IMR-90 (cell line): Measurements from ENCODE around the gene GALNT17. TPM values are rescaled to one million over a fixed set of nuclear protein-coding genes. Genes with fewer than 3 reads are reported as not detected.

Experiments used
- ATAC-seq: fragments of 200-7000 bp; cut with Tn5 transposase; 2 replicates; pipeline ENCODE4 v1.9.1; 2020; ENCODE audit warnings: low read depth, mild to moderate bottlenecking, moderate library complexity
- BruUV-seq: library from RNA; stranded (reverse); fragments of 400-500 nt; replicated peaks from 2 replicates; lab custom pipeline; 2021; lab: Mats Ljungman, UMichigan
- CTCF ChIA-PET: fragments of 300-600 bp; formaldehyde crosslinking; extraction: SDS; loops from one replicate; lab custom pipeline; 2021; ENCODE audit warnings: antibody characterized with exemption; lab: Yijun Ruan, JAX
- POLR2A ChIA-PET: fragments of 300-600 bp; sonication (Branson Sonifier 250); formaldehyde crosslinking; loops from one replicate; lab custom pipeline; 2022; ENCODE audit warnings: antibody characterized with exemption; ENCODE audit not compliant: unreplicated experiment; lab: Charles Lee
- DNase-seq: peaks from one replicate; pipeline ENCODE4 v3.0.0; 2013
- H2AFZ ChIP-seq: replicated peaks from 2 replicates; pipeline ENCODE3; 2013; ENCODE audit warnings: low read length, mild to moderate bottlenecking; ENCODE audit not compliant: poor library complexity
- H2AK5ac ChIP-seq: 2 replicates; pipeline ENCODE4 v1.6.1; 2013; ENCODE audit warnings: low read depth, low read length, inconsistent platforms
- H2AK9ac ChIP-seq: replicated peaks from 2 replicates; pipeline ENCODE3; 2013; ENCODE audit warnings: mild to moderate bottlenecking, low read depth, low read length, moderate library complexity; ENCODE audit not compliant: poor library complexity
- H2BK120ac ChIP-seq: 2 replicates; pipeline ENCODE4 v1.6.1; 2013; ENCODE audit warnings: low read depth, low read length, inconsistent platforms
- H2BK15ac ChIP-seq: 3 replicates; pipeline ENCODE4 v1.6.1; 2013; ENCODE audit warnings: low read depth, low read length, inconsistent platforms
- H2BK20ac ChIP-seq: 2 replicates; pipeline ENCODE4 v1.6.1; 2013; ENCODE audit warnings: low read depth, mild to moderate bottlenecking, inconsistent platforms, low read length, moderate library complexity
- H2BK5ac ChIP-seq: 2 replicates; pipeline ENCODE4 v1.6.1; 2013; ENCODE audit warnings: mild to moderate bottlenecking, low read depth, low read length, inconsistent platforms; ENCODE audit not compliant: poor library complexity, severe bottlenecking
- H3K14ac ChIP-seq: replicated peaks from 2 replicates; pipeline ENCODE4 v1.6.1; 2013; ENCODE audit warnings: low read depth, low read length, inconsistent platforms
- H3K18ac ChIP-seq: 2 replicates; pipeline ENCODE4 v1.6.1; 2013; ENCODE audit warnings: low read depth, low read length, control low read depth
- H3K23ac ChIP-seq: 2 replicates; pipeline ENCODE4 v1.6.1; 2013; ENCODE audit warnings: low read depth, low read length, inconsistent platforms
- H3K27ac ChIP-seq: 2 replicates; pipeline ENCODE4 v1.5.1; 2013; ENCODE audit warnings: mild to moderate bottlenecking, control low read depth, low read length; ENCODE audit not compliant: insufficient read depth
- H3K27me3 ChIP-seq: 2 replicates; pipeline ENCODE4 v1.6.1; 2013; ENCODE audit warnings: low read length; ENCODE audit not compliant: control insufficient read depth, insufficient read depth
- H3K36me3 ChIP-seq: 2 replicates; pipeline ENCODE4 v1.6.1; 2013; ENCODE audit warnings: low read length, mixed read lengths; ENCODE audit not compliant: control insufficient read depth, insufficient read depth
- H3K4ac ChIP-seq: 2 replicates; pipeline ENCODE4 v1.6.1; 2013; ENCODE audit warnings: low read depth, low read length, inconsistent platforms
- H3K4me1 ChIP-seq: 2 replicates; pipeline ENCODE4 v1.6.1; 2013; ENCODE audit warnings: low read length, mixed read lengths; ENCODE audit not compliant: control insufficient read depth, insufficient read depth
- H3K4me2 ChIP-seq: 2 replicates; pipeline ENCODE4 v1.6.1; 2013; ENCODE audit warnings: low read depth, mild to moderate bottlenecking, control low read depth, low read length, moderate library complexity
- H3K4me3 ChIP-seq: 2 replicates; pipeline ENCODE4 v1.5.1; 2013; ENCODE audit warnings: low read depth, mild to moderate bottlenecking, control low read depth, low read length, moderate library complexity; ENCODE audit not compliant: insufficient read depth
- H3K56ac ChIP-seq: 2 replicates; pipeline ENCODE4 v1.6.1; 2013; ENCODE audit warnings: low read length, inconsistent platforms; ENCODE audit not compliant: insufficient read depth; ENCODE audit errors: extremely low read depth
- H3K79me1 ChIP-seq, 2 experiments: 2 replicates each; pipeline ENCODE4 v1.6.1; 2013; ENCODE audit warnings: low read length in 2 of 2, inconsistent platforms in 1 of 2, low read depth in 1 of 2
- H3K9ac ChIP-seq: 2 replicates; pipeline ENCODE4 v1.6.1; 2013; ENCODE audit warnings: low read depth, low read length, control low read depth
- H3K9me1 ChIP-seq: 2 replicates; pipeline ENCODE4 v1.6.1; 2013; ENCODE audit warnings: low read length, inconsistent platforms; ENCODE audit not compliant: insufficient read depth
- H3K9me3 ChIP-seq: 2 replicates; pipeline ENCODE4 v1.6.1; 2013; ENCODE audit warnings: low read length; ENCODE audit not compliant: control insufficient read depth, insufficient read depth
- H4K20me1 ChIP-seq: 2 replicates; pipeline ENCODE4 v1.6.1; 2013; ENCODE audit warnings: low read length, inconsistent platforms; ENCODE audit not compliant: insufficient read depth
- H4K5ac ChIP-seq: 2 replicates; pipeline ENCODE4 v1.6.1; 2013; ENCODE audit warnings: mild to moderate bottlenecking, low read depth, low read length, control low read depth
- H4K8ac ChIP-seq, 2 experiments: 2 replicates each; pipeline ENCODE4 v1.6.1; 2013; ENCODE audit warnings: low read depth in 2 of 2, low read length in 2 of 2, control low read depth in 1 of 2, inconsistent platforms in 1 of 2
- H4K91ac ChIP-seq: 2 replicates; pipeline ENCODE4 v1.6.1; 2013; ENCODE audit warnings: low read depth, low read length, inconsistent platforms; ENCODE audit not compliant: insufficient read depth
- BHLHE40 ChIP-seq: fragments of 150-350 bp; IDR thresholded peaks from 2 replicates; pipeline ENCODE4 v1.6.1; 2016; ENCODE audit warnings: mild to moderate bottlenecking, low read depth, low read length
- MAFK ChIP-seq: IDR thresholded peaks from 2 replicates; pipeline ENCODE4 v1.6.1; 2012; ENCODE audit warnings: low read depth, low read length, improper control_type of control experiment
- MXI1 ChIP-seq: IDR thresholded peaks from 2 replicates; pipeline ENCODE4 v1.6.1; 2012; ENCODE audit warnings: low read depth, mild to moderate bottlenecking, low read length, moderate library complexity, borderline replicate concordance
- RAD21 ChIP-seq: IDR thresholded peaks from 2 replicates; pipeline ENCODE4 v1.6.1; 2012; ENCODE audit warnings: low read length, improper control_type of control experiment
- WGBS, 2 experiments: methylation state at CpG; one replicate each; pipeline versions ENCODE4 v1.1.5 to v1.1.7; 2013; ENCODE audit warnings: missing lambda C conversion rate in 2 of 2; ENCODE audit not compliant: insufficient read length in 1 of 2; ENCODE audit errors: extremely low coverage in 2 of 2; 5-methylcytosine and 5-hydroxymethylcytosine counted together
- dilution Hi-C: fragments of 300-500 bp; cut with HindIII; formaldehyde crosslinking; loops from one replicate; pipeline ENCODE4 v1.14.3; 2018; ENCODE audit warnings: low sequenced_read_pairs; ENCODE audit not compliant: unreplicated experiment
- in situ Hi-C: fragments of 300-500 bp; cut with MboI; formaldehyde crosslinking; loops from 3 replicates; pipeline ENCODE4 v1.14.3; 2019; ENCODE audit warnings: low sequenced_read_pairs, inconsistent platforms, mixed read lengths
- intact Hi-C: fragments of 100-400 bp; cut with micrococcal nuclease; formaldehyde crosslinking; loops from 2 replicates; pipeline ENCODE4 v1.10.0; 2022
- polyA plus RNA-seq, 3 experiments: library from polyadenylated mRNA; depleted of rRNA; stranded (reverse); fragments of >200 nt; gene quantifications; 2 replicates each; pipeline ENCODE4 v1.2.3, GENCODE V29; 2012; ENCODE audit warnings: low replicate concordance in 1 of 3
- total RNA-seq: library from RNA; depleted of rRNA; stranded (reverse); fragments of >200 nt; gene quantifications from 2 replicates; pipeline ENCODE4 v1.2.3, GENCODE V29; 2012

The GALNT17 gene
- total and polyA plus RNA-seq, 2 of the 4 experiments (the other 2 are of a cell fraction) = not detected

GRCh38 chr7:71300086-71300485, 168.1 kb downstream of the GALNT17 start:
- ChIA-PET POLR2A (no interaction called here), CTCF (no interaction called here)
- Histone ChIP-seq H2BK20ac (no peak overlapping the region), H3K9ac (no peak overlapping the region), H3K23ac (no peak overlapping the region), H3K36me3 (no peaks in the 10 kb centered on the region), H2AK9ac (no peak overlapping the region), H4K5ac (no peak overlapping the region), H3K27me3 (no peaks in the 10 kb centered on the region), H2BK120ac (no peak overlapping the region), H3K27ac (no peak overlapping the region), H2BK5ac (no peak overlapping the region), H3K79me1 (no peaks in the 10 kb centered on the region), H2AFZ (no peak overlapping the region), H3K14ac (no peak overlapping the region), H4K8ac (no peak overlapping the region), H3K4ac (no peak overlapping the region), H3K56ac (no peak overlapping the region), H3K9me3 (peaks cover 12% of the 10 kb centered on the region), H3K18ac (no peak overlapping the region), H4K91ac (no peak overlapping the region), H3K9me1 (no peaks in the 10 kb centered on the region), H3K4me3 (no peak overlapping the region), H2AK5ac (no peak overlapping the region), H4K20me1 (no peaks in the 10 kb centered on the region), H3K4me2 (no peak overlapping the region), H3K4me1 (no peaks in the 10 kb centered on the region), H2BK15ac (no peak overlapping the region)
- in situ Hi-C loops (no loop called here), dilution Hi-C loops (no loop called here), intact Hi-C loops (no loop called here)
- no CpG with 5 or more reads among the region's 3 CpGs for WGBS, 2 experiments
- TF ChIP-seq MAFK (no peak), RAD21 (no peak), MXI1 (no peak), BHLHE40 (no peak)
- BruUV-seq = no TSS peak
- DNase-seq = no peak
- no peak for ATAC-seq
